ENCODE measurements around the gene BCKDK.

DNA sequence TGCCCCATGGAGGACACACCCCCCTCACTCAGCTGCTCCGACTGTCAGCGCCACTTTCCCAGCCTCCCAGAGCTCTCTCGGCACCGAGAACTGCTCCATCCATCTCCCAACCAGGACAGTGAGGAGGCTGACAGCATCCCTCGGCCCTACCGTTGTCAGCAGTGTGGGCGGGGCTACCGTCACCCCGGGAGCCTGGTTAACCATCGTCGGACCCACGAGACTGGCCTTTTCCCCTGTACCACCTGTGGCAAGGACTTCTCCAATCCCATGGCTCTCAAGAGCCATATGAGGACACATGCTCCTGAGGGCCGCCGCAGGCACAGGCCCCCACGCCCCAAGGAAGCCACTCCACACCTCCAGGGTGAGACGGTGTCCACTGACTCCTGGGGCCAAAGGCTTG, 31.9 kb upstream of the BCKDK start:
- TF ChIP-seq EZH2 (IDR thresholded peaks at IDR 0.05) (no peak), POLR2AphosphoS5 (IDR thresholded peaks at IDR 0.05; ENCODE audit: borderline replicate concordance, low read depth, low read length) (no peak)
